Suprapubic skin (tissue), 4 donors: ENCODE results near the gene EXOSC10. TPM values are rescaled to one million over a fixed set of nuclear protein-coding genes. Genes with fewer than 3 reads are reported as not detected.

Experiments used
- DNase-seq, 2 donors: peaks; one replicate each; pipeline ENCODE4 v3.0.0-alpha.2; 2019; ENCODE audit warnings: low spot score in 2 of 2
- H3K27ac ChIP-seq: fragments of 200-600 bp; sonication (generic); one replicate; pipeline ENCODE4 v1.5.1; 2019
- H3K27me3 ChIP-seq: fragments of 200-600 bp; sonication (generic); one replicate; pipeline ENCODE4 v1.5.1; 2019
- H3K36me3 ChIP-seq: fragments of 200-600 bp; sonication (generic); one replicate; pipeline ENCODE4 v1.5.1; 2019
- H3K4me1 ChIP-seq: fragments of 200-600 bp; sonication (generic); one replicate; pipeline ENCODE4 v1.5.1; 2019
- H3K4me3 ChIP-seq: fragments of 200-600 bp; sonication (generic); one replicate; pipeline ENCODE4 v1.5.1; 2019; ENCODE audit warnings: mild to moderate bottlenecking
- H3K9me3 ChIP-seq: fragments of 200-600 bp; sonication (generic); one replicate; pipeline ENCODE4 v1.5.1; 2019
- CTCF ChIP-seq, 2 donors: fragments of 200-600 bp in 1 of 2; fragments of 450-650 bp in 1 of 2; sonication (generic) in 1 of 2; IDR thresholded peaks; one replicate each; pipeline ENCODE4 v1.5.1; 2016 to 2019; ENCODE audit warnings: antibody characterized with exemption in 2 of 2, mild to moderate bottlenecking in 1 of 2, moderate library complexity in 1 of 2
- EP300 ChIP-seq: sonication (generic); formaldehyde crosslinking; IDR thresholded peaks from one replicate; pipeline ENCODE4 v1.6.1; 2017; ENCODE audit warnings: antibody characterized with exemption
- POLR2A ChIP-seq, 2 donors: fragments of 450-650 bp; IDR thresholded peaks; one replicate each; pipeline ENCODE4 v1.6.1; 2017; ENCODE audit warnings: antibody characterized with exemption in 2 of 2, mild to moderate bottlenecking in 2 of 2, moderate library complexity in 2 of 2
- POLR2AphosphoS5 ChIP-seq, 3 donors: sonication (generic); formaldehyde crosslinking; IDR thresholded peaks; one replicate each; pipeline ENCODE4 v1.6.1; 2017; ENCODE audit warnings: antibody characterized with exemption in 3 of 3
- WGBS: methylation state at CpG from one replicate; pipeline ENCODE4 v1.1.5; 2018; 5-methylcytosine and 5-hydroxymethylcytosine counted together
- total RNA-seq, 4 donors: library from RNA; depleted of rRNA; stranded (reverse); fragments of >200 nt; gene quantifications; one replicate each; pipeline ENCODE4 v1.1.0, GENCODE V29; 2016

Gene EXOSC10
- total RNA-seq, 4 donors from 2014 or later, result 45.7 to 127 (median 68.7) TPM

GRCh38 chr1:11057477-11057876 lies 42.2 kb downstream of the EXOSC10 start:
- Histone ChIP-seq H3K27ac (no peak overlapping the region), H3K9me3 (no peaks in the 10 kb centered on the region), H3K4me1 (peaks cover 31% of the 10 kb centered on the region), H3K4me3 (no peak overlapping the region), H3K36me3 (peaks cover 30% of the 10 kb centered on the region), H3K27me3 (no peaks in the 10 kb centered on the region)
- no peak for DNase-seq
- TF ChIP-seq CTCF (IDR thresholded peaks at IDR 0.05) (no peak), EP300 (no peak), POLR2AphosphoS5 (IDR thresholded peaks at IDR 0.05) (no peak), POLR2A (IDR thresholded peaks at IDR 0.05) (no peak)
- 96% methylated on average over 8 of the region's 8 CpGs for WGBS

GRCh38 chr1:11056504-11056903 lies 43.2 kb downstream of the EXOSC10 start:
- 88% methylated on average over 7 of the region's 7 CpGs for WGBS
- DNase-seq, result no peak
- H3K36me3 ChIP-seq, result peaks cover 30% of the 10 kb centered on the region
- H3K4me3 ChIP-seq, result no peak overlapping the region
- H3K9me3 ChIP-seq, result no peaks in the 10 kb centered on the region
- TF ChIP-seq POLR2A (IDR thresholded peaks at IDR 0.05) (no peak), EP300 (no peak), CTCF (IDR thresholded peaks at IDR 0.05) (no peak), POLR2AphosphoS5 (IDR thresholded peaks at IDR 0.05) (no peak)
- peaks cover 29% of the 10 kb centered on the region for H3K4me1 ChIP-seq
- no peak overlapping the region for H3K27ac ChIP-seq
- no peaks in the 10 kb centered on the region for H3K27me3 ChIP-seq

GRCh38 chr1:11055676-11056075 lies 44.0 kb downstream of the EXOSC10 start:
- no peaks in the 10 kb centered on the region for H3K9me3 ChIP-seq
- H3K36me3 ChIP-seq, result peaks cover 30% of the 10 kb centered on the region
- TF ChIP-seq POLR2A (IDR thresholded peaks at IDR 0.05), result no peak
- no peak for TF ChIP-seq POLR2AphosphoS5 (IDR thresholded peaks at IDR 0.05)
- TF ChIP-seq CTCF (IDR thresholded peaks at IDR 0.05), result no peak
- no peak for TF ChIP-seq EP300
- H3K27ac ChIP-seq, result no peak overlapping the region
- DNase-seq, result no peak
- H3K4me1 ChIP-seq, result peaks cover 21% of the 10 kb centered on the region
- H3K4me3 ChIP-seq, result no peak overlapping the region
- no peaks in the 10 kb centered on the region for H3K27me3 ChIP-seq
- WGBS, result 77% methylated on average over 7 of the region's 12 CpGs

- no peaks in the 10 kb centered on the region for H3K27me3 ChIP-seq
- H3K27ac ChIP-seq, result no peak overlapping the region
- WGBS, result 88% methylated on average over 20 of the region's 22 CpGs
- H3K36me3 ChIP-seq, result peaks cover 30% of the 10 kb centered on the region
- peaks cover 19% of the 10 kb centered on the region for H3K4me1 ChIP-seq
- no peak for DNase-seq
- no peaks in the 10 kb centered on the region for H3K9me3 ChIP-seq
- TF ChIP-seq EP300 (no peak), POLR2A (IDR thresholded peaks at IDR 0.05) (no peak)
- no peak overlapping the region for H3K4me3 ChIP-seq
Measured at GRCh38 chr1:11054666-11055065, 45.0 kb downstream of the EXOSC10 start.

- Histone ChIP-seq H3K27me3 (no peaks in the 10 kb centered on the region), H3K4me3 (no peak overlapping the region), H3K36me3 (peaks cover 30% of the 10 kb centered on the region), H3K4me1 (peaks cover 16% of the 10 kb centered on the region), H3K27ac (no peak overlapping the region), H3K9me3 (no peaks in the 10 kb centered on the region)
- TF ChIP-seq POLR2A (IDR thresholded peaks at IDR 0.05) (no peak), CTCF (IDR thresholded peaks at IDR 0.05) (no peak), EP300 (no peak), POLR2AphosphoS5 (IDR thresholded peaks at IDR 0.05) (no peak)
- WGBS, result 74% methylated on average over 5 of the region's 7 CpGs
- no peak for DNase-seq
Measured at GRCh38 chr1:11054181-11054580, 45.5 kb downstream of the EXOSC10 start.

GRCh38 chr1:11053758-11054137 lies 45.9 kb downstream of the EXOSC10 start:
- Histone ChIP-seq H3K27ac (no peak overlapping the region), H3K4me1 (peaks cover 12% of the 10 kb centered on the region), H3K4me3 (no peak overlapping the region), H3K36me3 (peaks cover 30% of the 10 kb centered on the region), H3K27me3 (no peaks in the 10 kb centered on the region), H3K9me3 (no peaks in the 10 kb centered on the region)
- TF ChIP-seq CTCF (IDR thresholded peaks at IDR 0.05) (no peak), POLR2AphosphoS5 (IDR thresholded peaks at IDR 0.05) (no peak), EP300 (no peak), POLR2A (IDR thresholded peaks at IDR 0.05) (no peak)
- DNase-seq, result no peak
- WGBS, result 52% methylated on average over 6 of the region's 10 CpGs
